Hepatocyte (in vitro differentiated cells): Measurements from ENCODE around the gene DIAPH2.

Source experiments
- EZH2 ChIP-seq: fragments of 200-600 bp; sonication (generic); IDR thresholded peaks from 2 replicates; pipeline ENCODE4 v1.6.1; 2016; ENCODE audit warnings: antibody characterized with exemption, mild to moderate bottlenecking, borderline replicate concordance
- EZH2phosphoT487 ChIP-seq: fragments of 200-600 bp; sonication (generic); IDR thresholded peaks from one replicate; pipeline ENCODE4 v1.6.1; 2018; ENCODE audit warnings: antibody characterized with exemption, mild to moderate bottlenecking, low read depth, moderate library complexity; ENCODE audit not compliant: unreplicated experiment, severe bottlenecking
- TF ChIP-seq, protein P1 (sequence below): fragments of 200-600 bp; sonication (generic); IDR thresholded peaks from 2 replicates; pipeline ENCODE4 v1.5.1; 2016; ENCODE audit warnings: antibody characterized with exemption, mild to moderate bottlenecking; ENCODE audit not compliant: poor library complexity

DNA sequence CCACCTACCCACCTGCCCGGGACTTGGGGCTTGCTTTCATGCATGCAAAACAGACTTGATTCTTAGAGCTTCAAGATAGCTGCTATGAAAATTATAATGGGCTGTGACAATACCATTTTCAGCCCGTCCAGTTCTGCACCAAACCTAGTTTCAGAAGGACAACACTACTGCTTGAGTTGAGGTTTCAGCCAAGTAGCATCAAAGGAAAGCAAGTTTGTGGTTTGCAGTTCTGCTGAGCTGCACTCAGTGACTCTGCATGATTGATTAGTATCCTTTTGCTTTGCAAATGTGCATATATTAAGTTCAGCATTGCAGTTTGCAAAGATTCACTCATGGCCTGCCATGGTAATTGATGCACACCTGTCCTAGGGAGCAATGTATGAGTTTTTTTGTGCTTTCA, 641.8 kb downstream of the DIAPH2 start:
- TF ChIP-seq EZH2 (no peak), EZH2phosphoT487 (no peak)
- TF ChIP-seq, protein P1, sequence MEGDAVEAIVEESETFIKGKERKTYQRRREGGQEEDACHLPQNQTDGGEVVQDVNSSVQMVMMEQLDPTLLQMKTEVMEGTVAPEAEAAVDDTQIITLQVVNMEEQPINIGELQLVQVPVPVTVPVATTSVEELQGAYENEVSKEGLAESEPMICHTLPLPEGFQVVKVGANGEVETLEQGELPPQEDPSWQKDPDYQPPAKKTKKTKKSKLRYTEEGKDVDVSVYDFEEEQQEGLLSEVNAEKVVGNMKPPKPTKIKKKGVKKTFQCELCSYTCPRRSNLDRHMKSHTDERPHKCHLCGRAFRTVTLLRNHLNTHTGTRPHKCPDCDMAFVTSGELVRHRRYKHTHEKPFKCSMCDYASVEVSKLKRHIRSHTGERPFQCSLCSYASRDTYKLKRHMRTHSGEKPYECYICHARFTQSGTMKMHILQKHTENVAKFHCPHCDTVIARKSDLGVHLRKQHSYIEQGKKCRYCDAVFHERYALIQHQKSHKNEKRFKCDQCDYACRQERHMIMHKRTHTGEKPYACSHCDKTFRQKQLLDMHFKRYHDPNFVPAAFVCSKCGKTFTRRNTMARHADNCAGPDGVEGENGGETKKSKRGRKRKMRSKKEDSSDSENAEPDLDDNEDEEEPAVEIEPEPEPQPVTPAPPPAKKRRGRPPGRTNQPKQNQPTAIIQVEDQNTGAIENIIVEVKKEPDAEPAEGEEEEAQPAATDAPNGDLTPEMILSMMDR = no peak
